ENCODE data around the gene RBM14. TPM values are rescaled to one million over a fixed set of nuclear protein-coding genes. Genes with fewer than 3 reads are reported as not detected.
A peak's percentile ranks its signal among the peaks of the same experiment; 100 is the strongest.

The RBM14 gene, protein sequence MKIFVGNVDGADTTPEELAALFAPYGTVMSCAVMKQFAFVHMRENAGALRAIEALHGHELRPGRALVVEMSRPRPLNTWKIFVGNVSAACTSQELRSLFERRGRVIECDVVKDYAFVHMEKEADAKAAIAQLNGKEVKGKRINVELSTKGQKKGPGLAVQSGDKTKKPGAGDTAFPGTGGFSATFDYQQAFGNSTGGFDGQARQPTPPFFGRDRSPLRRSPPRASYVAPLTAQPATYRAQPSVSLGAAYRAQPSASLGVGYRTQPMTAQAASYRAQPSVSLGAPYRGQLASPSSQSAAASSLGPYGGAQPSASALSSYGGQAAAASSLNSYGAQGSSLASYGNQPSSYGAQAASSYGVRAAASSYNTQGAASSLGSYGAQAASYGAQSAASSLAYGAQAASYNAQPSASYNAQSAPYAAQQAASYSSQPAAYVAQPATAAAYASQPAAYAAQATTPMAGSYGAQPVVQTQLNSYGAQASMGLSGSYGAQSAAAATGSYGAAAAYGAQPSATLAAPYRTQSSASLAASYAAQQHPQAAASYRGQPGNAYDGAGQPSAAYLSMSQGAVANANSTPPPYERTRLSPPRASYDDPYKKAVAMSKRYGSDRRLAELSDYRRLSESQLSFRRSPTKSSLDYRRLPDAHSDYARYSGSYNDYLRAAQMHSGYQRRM
- total RNA-seq, result 100 to 1,000 TPM; 122 to 137 TPM

DNA sequence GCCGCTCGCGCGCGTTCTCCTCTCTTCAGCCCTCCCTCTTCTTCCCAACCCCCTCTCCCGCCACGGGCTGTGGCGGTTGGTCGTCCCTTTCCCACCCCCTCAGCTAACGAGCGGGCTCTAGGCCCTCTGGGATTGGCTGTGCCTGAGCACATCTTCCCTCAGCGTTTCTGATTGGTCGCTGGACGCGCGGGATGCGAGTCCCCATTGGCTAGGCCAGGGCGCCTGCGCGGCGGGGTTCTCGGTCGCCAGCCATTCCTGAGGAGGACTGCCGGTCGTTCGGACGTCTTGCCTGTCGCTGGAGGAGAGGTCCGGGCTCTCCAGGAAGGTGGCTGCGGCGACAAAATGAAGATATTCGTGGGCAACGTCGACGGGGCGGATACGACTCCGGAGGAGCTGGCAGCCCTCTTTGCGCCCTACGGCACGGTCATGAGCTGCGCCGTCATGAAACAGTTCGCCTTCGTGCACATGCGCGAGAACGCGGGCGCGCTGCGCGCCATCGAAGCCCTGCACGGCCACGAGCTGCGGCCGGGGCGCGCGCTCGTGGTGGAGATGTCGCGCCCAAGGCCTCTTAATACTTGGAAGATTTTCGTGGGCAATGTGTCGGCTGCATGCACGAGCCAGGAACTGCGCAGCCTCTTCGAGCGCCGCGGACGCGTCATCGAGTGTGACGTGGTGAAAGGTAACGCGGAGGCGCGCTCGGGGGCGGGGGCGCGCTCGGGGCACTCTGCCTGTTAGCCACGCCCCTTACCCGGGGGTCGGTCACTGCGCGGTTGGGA, at the start of gene RBM14:
TSS of gene RBM14 (plus strand) at position 252 of the 776 bp plus-strand sequence. CDS start at position 343, 91 bp downstream.
- Mint-ChIP-seq H3K4me1 (peaks cover 31% of the 10 kb centered on the region), H3K9me3 (ENCODE audit: low read depth) (no peaks in the 10 kb centered on the region), H3K27ac (peak within 1 kb of the TSS; percentile 97), H3K4me3 (peak within 1 kb of the TSS; percentile 89), H3K36me3 (ENCODE audit: low read depth) (peaks cover 57% of the 10 kb centered on the region), H3K27me3 (no peaks in the 10 kb centered on the region)
- ChIA-PET POLR2A (interaction anchor here (0.5 to 2.4 kb wide), 17 partner anchors 8 to 300 kb away, joined by 3 to 44 read pairs (median 4); partner anchors contain the start of genes CCDC87, CCS, CD248 and MRPL11), CTCF (interaction anchor here (0.6 to 1.3 kb wide), 4 partner anchors 22 to 144 kb away, joined by 3 to 6 read pairs (median 4); partner anchors contain the start of genes RBM4 and RBM4B)
- DNase-seq (peak; percentile 99), ATAC-seq (peak; percentile 98)
- intact Hi-C loops (cut with DNase I, micrococcal nuclease), result loop anchor here (1.0 to 5.0 kb wide), 21 partner anchors 22 to 892 kb away; partner anchors contain the start of genes ACTN3 (in 2 of the 2), CCDC87 (in 2 of the 2), CCS (in 2 of the 2) and DPP3 (in 2 of the 2)

DNA sequence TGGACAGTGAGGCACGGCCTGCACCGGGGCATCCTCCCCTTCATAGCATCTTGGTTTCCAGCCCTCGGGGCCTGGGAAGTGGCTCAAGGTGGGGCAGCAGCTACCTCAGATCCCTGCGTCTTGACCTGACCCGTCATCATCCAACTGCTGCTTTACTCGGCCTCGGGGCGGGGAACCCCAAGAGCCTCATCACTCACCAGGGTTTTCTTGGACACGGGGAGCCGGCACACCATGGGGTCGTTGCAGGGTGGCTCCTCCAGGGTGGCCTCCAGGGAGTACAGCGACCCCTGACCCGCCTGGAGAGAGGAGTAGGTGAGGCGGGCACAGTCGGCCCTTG, 48.7 kb upstream of the RBM14 start:
- intact Hi-C loops (cut with DNase I, micrococcal nuclease), result no loop called here
- DNase-seq, result no peak
- H3K27ac Mint-ChIP-seq, result no peak overlapping the region
- ChIA-PET POLR2A (no interaction called here), CTCF (interaction anchor here (0.7 to 3.6 kb wide), 2 partner anchors 12 to 110 kb away, joined by 3 to 26 read pairs; partner anchors contain the start of gene RBM4B)
- H3K9me3 Mint-ChIP-seq (ENCODE audit: low read depth), result no peaks in the 10 kb centered on the region
- H3K27me3 Mint-ChIP-seq, result no peaks in the 10 kb centered on the region
- no peaks in the 10 kb centered on the region for H3K36me3 Mint-ChIP-seq (ENCODE audit: low read depth)
- peak overlapping the region; percentile 62 for H3K4me3 Mint-ChIP-seq
- H3K4me1 Mint-ChIP-seq, result peaks cover 3% of the 10 kb centered on the region
- ATAC-seq, result peak; percentile 21

DNA sequence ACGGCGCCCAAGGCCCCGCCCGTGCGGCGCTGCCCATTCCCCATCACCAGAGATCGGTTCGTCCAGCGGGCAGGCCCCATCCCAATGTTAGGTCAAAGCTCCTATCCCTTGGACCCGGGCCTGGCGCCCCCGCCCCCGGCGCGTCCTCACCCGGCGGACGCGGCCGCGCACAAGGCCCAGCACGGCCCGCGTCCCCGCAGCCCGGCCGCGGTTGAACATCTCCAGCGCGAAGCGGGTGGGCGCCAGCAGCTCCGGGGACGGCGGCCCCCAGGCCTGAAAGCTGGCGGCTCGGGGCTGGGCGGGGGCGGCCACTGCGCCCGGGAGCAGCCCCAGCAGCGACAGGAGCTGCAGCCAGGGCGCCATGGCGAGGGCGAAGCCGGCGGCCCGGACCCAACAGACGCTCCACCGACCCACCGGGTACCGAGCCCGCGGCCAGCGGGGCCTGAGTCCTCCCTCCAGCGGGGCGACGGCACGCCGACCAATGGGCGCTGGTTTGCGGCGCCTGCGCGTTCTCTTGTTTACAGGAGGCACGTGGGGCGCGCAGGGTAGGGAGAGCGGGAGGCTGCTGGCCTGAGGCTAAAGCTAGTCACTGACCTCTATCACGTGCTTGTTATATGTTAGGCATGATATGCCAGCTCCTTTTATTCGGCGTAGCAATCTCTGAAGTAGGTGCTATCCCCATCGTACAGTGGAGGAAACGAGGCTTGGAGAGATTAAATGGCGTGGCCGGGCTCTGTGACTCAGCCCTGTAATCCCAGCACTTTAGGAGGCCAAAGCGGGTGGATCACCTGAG, 48.1 kb upstream of the RBM14 start, which contains the start of gene CTSF:
TSS of gene CTSF (minus strand) at position 483 of the 793 bp plus-strand sequence. CDS start at position 363, 120 bp downstream.
- Mint-ChIP-seq H3K9me3 (ENCODE audit: low read depth) (no peaks in the 10 kb centered on the region), H3K4me1 (peaks cover 3% of the 10 kb centered on the region), H3K36me3 (ENCODE audit: low read depth) (no peaks in the 10 kb centered on the region), H3K27me3 (no peaks in the 10 kb centered on the region), H3K27ac (no peak within 1 kb of the TSS), H3K4me3 (peak within 1 kb of the TSS; percentile 64)
- peak; percentile 96 for ATAC-seq
- DNase-seq, result peak; percentile 79
- ChIA-PET CTCF (interaction anchor here (0.9 to 3.6 kb wide), 7 partner anchors 11 to 272 kb away, joined by 3 to 26 read pairs (median 5); partner anchors contain the start of genes ACTN3, MRPL11 and ZDHHC24), POLR2A (interaction anchor here (0.8 to 1.1 kb wide), 2 partner anchors 51 to 107 kb away, joined by 3 to 4 read pairs; no protein-coding TSS in a partner anchor)
- intact Hi-C loops (cut with DNase I, micrococcal nuclease), result no loop called here

DNA sequence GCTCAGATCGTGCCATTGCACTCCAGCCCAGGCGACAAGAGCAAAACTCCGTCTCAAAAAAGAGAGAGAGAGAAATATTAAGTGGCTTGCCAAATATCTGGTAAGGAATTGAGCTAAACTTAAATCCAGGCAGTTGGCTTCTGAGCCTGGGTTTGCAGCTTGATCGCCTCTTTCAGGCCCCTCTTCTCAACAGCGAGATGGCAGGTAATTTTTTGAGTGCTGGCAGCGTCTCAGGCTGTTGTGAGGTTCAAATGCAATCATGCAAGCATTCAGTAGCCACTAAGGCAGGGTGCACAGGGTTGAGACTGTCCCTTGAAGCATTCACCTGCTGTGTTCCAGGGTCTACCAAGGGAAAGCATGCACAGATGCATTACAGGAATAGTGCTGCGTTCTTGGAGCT, 47.4 kb upstream of the RBM14 start:
- H3K4me3 Mint-ChIP-seq, result no peak overlapping the region
- intact Hi-C loops (cut with DNase I, micrococcal nuclease), result no loop called here
- no peaks in the 10 kb centered on the region for H3K9me3 Mint-ChIP-seq (ENCODE audit: low read depth)

DNA sequence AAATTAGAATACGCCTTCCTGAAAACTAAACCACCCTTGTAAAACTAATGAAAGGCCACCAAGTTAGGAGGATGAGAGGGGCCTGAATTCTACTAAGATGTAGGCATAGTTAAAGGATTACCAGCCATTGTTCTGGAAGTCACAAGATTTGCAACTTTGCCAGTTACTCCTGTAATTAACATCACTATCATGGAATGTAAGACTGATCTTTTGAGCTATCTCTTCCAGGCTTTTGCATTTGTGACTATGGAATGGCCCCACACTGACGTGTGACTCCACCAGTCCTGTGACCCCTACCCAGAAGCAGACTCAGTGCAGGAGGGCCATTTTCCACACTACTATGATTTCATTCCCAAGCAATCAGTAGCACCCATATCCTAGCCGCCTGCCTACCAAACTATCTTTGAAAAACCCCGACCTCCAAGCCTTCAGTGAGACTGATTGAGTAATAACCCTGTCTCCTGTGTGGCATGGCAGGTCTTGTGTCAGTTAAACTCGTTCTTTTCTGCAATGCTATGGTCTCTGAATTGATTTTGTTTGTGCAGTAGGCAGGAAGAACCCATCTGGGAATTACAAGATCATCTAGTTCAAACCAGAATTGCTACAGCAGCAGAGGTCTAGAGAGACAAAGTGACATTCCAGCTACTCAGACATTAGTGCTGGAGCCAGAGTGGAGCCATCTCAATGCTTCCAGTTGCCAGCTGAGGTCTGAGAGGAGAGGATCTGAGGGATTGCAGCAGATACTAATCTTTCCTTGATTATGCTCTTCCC, 46.2 kb upstream of the RBM14 start:
- no peak for DNase-seq
- intact Hi-C loops (cut with DNase I, micrococcal nuclease), result loop anchor here in 1 of 2 experiments (10.0 kb wide), 1 partner anchor 265 kb away; no protein-coding TSS in a partner anchor
- H3K4me3 Mint-ChIP-seq, result no peak overlapping the region

More for the DNA sequence above, 47.4 kb upstream of the RBM14 start:
- Mint-ChIP-seq H3K27me3 (no peaks in the 10 kb centered on the region), H3K36me3 (ENCODE audit: low read depth) (no peaks in the 10 kb centered on the region), H3K4me1 (peaks cover 3% of the 10 kb centered on the region), H3K27ac (no peak overlapping the region)
- no peak for ATAC-seq
- no peak for DNase-seq
- CTCF ChIA-PET, result interaction anchor here (0.7 to 3.6 kb wide), 8 partner anchors 10 to 272 kb away, joined by 3 to 26 read pairs (median 4); partner anchors contain the start of genes ACTN3, MRPL11 and ZDHHC24
- POLR2A ChIA-PET, result interaction anchor here (0.8 to 1.1 kb wide), 2 partner anchors 50 to 106 kb away, joined by 3 to 4 read pairs; no protein-coding TSS in a partner anchor

DNA sequence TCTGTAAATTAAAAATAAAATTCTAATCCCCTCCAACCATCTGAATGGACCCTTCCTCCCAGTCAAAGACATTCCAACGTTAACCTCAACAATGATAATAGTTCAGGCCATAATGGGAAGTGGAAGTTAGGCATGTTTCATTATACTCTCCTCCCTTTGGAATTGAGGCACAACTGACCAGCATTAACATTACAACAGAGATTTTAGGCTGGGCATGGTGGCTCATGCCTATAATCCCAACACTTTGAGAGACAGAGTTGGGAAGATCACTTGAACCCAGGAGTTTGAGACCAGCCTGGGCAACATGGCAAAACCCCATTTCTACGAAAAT, 45.6 kb upstream of the RBM14 start:
- ChIA-PET CTCF (interaction anchor here (1.4 kb wide), 1 partner anchor 42 kb away, joined by 3 read pairs; no protein-coding TSS in a partner anchor), POLR2A (no interaction called here)
- DNase-seq (no peak), ATAC-seq (no peak)
- Mint-ChIP-seq H3K27me3 (no peaks in the 10 kb centered on the region), H3K4me3 (no peak overlapping the region), H3K36me3 (ENCODE audit: low read depth) (no peaks in the 10 kb centered on the region), H3K27ac (no peak overlapping the region), H3K9me3 (ENCODE audit: low read depth) (no peaks in the 10 kb centered on the region), H3K4me1 (peaks cover 3% of the 10 kb centered on the region)
- intact Hi-C loops (cut with DNase I, micrococcal nuclease), result loop anchor here in 1 of 2 experiments (10.0 kb wide), 1 partner anchor 264 kb away; no protein-coding TSS in a partner anchor

More for the DNA sequence above, 46.2 kb upstream of the RBM14 start:
- ChIA-PET POLR2A (interaction anchor here (0.6 kb wide), 1 partner anchor 59 kb away, joined by 3 read pairs; no protein-coding TSS in a partner anchor), CTCF (interaction anchor here (1.4 to 3.6 kb wide), 2 partner anchors 9 to 43 kb away, joined by 3 to 26 read pairs; no protein-coding TSS in a partner anchor)
- H3K27me3 Mint-ChIP-seq, result no peaks in the 10 kb centered on the region
- ATAC-seq, result no peak
- H3K27ac Mint-ChIP-seq, result no peak overlapping the region
- H3K36me3 Mint-ChIP-seq (ENCODE audit: low read depth), result no peaks in the 10 kb centered on the region
- peaks cover 3% of the 10 kb centered on the region for H3K4me1 Mint-ChIP-seq
- no peaks in the 10 kb centered on the region for H3K9me3 Mint-ChIP-seq (ENCODE audit: low read depth)

DNA sequence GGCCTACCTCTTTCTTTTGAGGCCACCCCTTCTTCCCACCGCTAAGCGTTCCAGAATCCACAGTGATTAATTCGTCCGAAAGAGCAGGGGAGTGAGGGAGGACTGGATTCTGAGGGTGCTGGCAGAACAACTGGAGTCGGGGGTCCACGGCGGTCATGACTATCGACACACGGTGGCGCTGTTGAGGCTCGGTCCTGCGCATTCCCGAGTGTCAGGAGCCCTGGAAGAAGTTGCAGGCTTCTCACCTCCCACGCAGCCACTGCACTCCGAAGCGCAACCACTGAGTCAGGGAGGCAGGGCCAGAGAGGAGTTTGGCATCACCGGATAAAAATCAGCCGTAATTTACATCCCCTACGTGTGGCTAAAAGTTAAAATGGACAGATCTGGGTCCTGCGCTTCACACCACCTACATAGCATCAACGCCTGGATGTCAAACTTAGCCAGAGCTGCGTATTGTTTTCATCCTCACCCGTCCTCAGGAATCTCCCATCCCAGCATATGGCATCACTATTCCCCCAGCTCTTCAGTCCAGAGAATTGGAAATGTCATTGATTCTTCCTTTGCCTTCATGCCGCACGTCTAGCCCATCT, 37.3 kb upstream of the RBM14 start:
- Mint-ChIP-seq H3K27ac (no peak overlapping the region), H3K27me3 (peaks cover 2% of the 10 kb centered on the region), H3K36me3 (ENCODE audit: low read depth) (no peaks in the 10 kb centered on the region), H3K9me3 (ENCODE audit: low read depth) (peaks cover 4% of the 10 kb centered on the region), H3K4me3 (no peak overlapping the region), H3K4me1 (peaks cover 16% of the 10 kb centered on the region)
- intact Hi-C loops (cut with DNase I, micrococcal nuclease), result loop anchor here (1.0 to 10.0 kb wide), 7 partner anchors 33 to 256 kb away; partner anchors contain the start of genes ACTN3 (in 1 of the 2), RBM14 (in 1 of the 2) and ZDHHC24 (in 1 of the 2)
- DNase-seq (peak; percentile 91), ATAC-seq (peak; percentile 90)
- ChIA-PET CTCF (interaction anchor here (0.6 to 5.2 kb wide), 15 partner anchors 10 to 106 kb away, joined by 3 to 99 read pairs (median 4); partner anchors contain the start of genes CCDC87, CTSF, RBM4 and RBM4B), POLR2A (no interaction called here)

DNA sequence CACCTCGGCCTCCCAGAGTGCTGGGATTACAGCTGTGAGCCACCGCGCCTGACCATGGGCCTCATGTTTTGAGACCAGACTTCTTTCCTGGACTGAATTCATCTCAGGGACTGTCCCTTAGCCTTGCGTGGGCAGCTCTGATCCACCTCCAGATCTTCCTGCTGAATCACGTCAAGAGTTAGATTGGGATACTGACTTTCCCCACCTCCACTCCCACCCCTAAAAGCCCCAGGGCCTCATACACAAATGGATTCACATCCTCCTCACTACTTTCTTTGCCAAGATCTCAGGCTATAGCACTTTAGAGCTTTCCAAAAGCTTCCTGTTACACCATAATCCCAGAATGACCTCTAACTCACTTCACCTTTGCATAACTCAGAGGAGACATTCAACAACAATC, 35.6 kb upstream of the RBM14 start:
- ChIA-PET POLR2A (interaction anchor here (1.3 kb wide), 1 partner anchor 98 kb away, joined by 3 read pairs; no protein-coding TSS in a partner anchor), CTCF (interaction anchor here (0.6 to 5.2 kb wide), 7 partner anchors 9 to 265 kb away, joined by 3 to 99 read pairs (median 4); partner anchors contain the start of genes CCDC87, CCS, CTSF and RBM4B)
- Mint-ChIP-seq H3K4me1 (peaks cover 16% of the 10 kb centered on the region), H3K36me3 (ENCODE audit: low read depth) (no peaks in the 10 kb centered on the region), H3K9me3 (ENCODE audit: low read depth) (peaks cover 4% of the 10 kb centered on the region), H3K27ac (no peak overlapping the region), H3K4me3 (no peak overlapping the region), H3K27me3 (peaks cover 2% of the 10 kb centered on the region)
- intact Hi-C loops (cut with DNase I, micrococcal nuclease), result no loop called here
- ATAC-seq (peak; percentile 14), DNase-seq (peak; percentile 34)

DNA sequence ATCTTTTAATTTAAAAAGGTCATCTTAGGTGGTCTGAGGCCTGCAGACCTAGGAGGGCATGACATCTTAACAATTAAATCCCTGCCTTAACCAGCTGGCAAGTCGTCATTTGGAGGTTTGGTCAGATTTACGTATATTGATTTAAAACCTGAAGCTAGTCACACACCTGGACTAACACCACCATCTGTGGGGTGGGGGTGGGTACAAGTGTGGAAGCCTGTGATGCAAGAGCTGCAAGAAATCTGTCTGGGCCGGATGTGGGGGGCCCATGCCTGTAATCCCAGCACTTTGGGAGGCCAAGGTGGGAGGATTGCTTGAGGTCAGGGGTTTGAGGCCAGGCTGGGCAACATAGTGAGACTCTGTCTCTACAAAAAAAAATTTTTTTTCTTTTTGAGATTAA, 35.2 kb upstream of the RBM14 start:
- Mint-ChIP-seq H3K4me1 (peaks cover 16% of the 10 kb centered on the region), H3K4me3 (no peak overlapping the region), H3K9me3 (ENCODE audit: low read depth) (peaks cover 4% of the 10 kb centered on the region), H3K36me3 (ENCODE audit: low read depth) (no peaks in the 10 kb centered on the region), H3K27ac (no peak overlapping the region), H3K27me3 (peaks cover 2% of the 10 kb centered on the region)
- intact Hi-C loops (cut with DNase I, micrococcal nuclease), result no loop called here
- no peak for ATAC-seq
- no peak for DNase-seq
- ChIA-PET POLR2A (interaction anchor here (1.3 kb wide), 1 partner anchor 97 kb away, joined by 3 read pairs; no protein-coding TSS in a partner anchor), CTCF (interaction anchor here (0.6 to 5.2 kb wide), 7 partner anchors 9 to 265 kb away, joined by 3 to 99 read pairs (median 4); partner anchors contain the start of genes CCDC87, CCS, CTSF and RBM4B)
